Activated CD4-positive, alpha-beta memory T cell treated with anti-CD3 and anti-CD28 coated beads, Interleukin-2, amount 10 ng/mL, durations not matched to agents 7 days and 5 days (primary cell): ENCODE measurements around the gene PLCXD1. TPM values are rescaled to one million over a fixed set of nuclear protein-coding genes. Genes with fewer than 3 reads are reported as not detected.

Source experiments
- total RNA-seq, 2 experiments: library from RNA; stranded (reverse); gene quantifications; one replicate each; pipeline ENCODE4 v1.2.3, GENCODE V29; 2021

The PLCXD1 gene
- total RNA-seq, 2 experiments from 2014 or later = 34.5 to 35.5 TPM

Other genes with a start within 250 kb of the PLCXD1 start
- gene GTPBP6, start 37.4 kb downstream of the PLCXD1 start, total RNA-seq = 10 to 100 TPM; 46.2 to 46.7 TPM
- gene PPP2R3B, start 105.5 kb downstream of the PLCXD1 start, total RNA-seq = 10 to 100 TPM; 26.1 to 26.3 TPM